GM23338 (cell line): ENCODE results near the gene PAM.

Experiments
- EZH2 ChIP-seq: fragments of 200-600 bp; sonication (generic); IDR thresholded peaks from one replicate; pipeline ENCODE4 v1.8.0; 2017; ENCODE audit warnings: antibody characterized with exemption, mild to moderate bottlenecking, low read depth; ENCODE audit not compliant: unreplicated experiment
- POLR2AphosphoS5 ChIP-seq: IDR thresholded peaks from 2 replicates; pipeline ENCODE4 v1.6.1; 2016; ENCODE audit warnings: antibody characterized with exemption, low read depth
- STAT1 ChIP-seq: IDR thresholded peaks from one replicate; pipeline ENCODE4 v1.6.1; 2016; ENCODE audit warnings: antibody characterized with exemption; ENCODE audit not compliant: unreplicated experiment
- ZNF114 ChIP-seq: fragments of 250-450 bp; sonication (Bioruptor Pico); IDR thresholded peaks from 2 replicates; pipeline ENCODE4 v1.5.0; 2020; ENCODE audit warnings: mild to moderate bottlenecking, moderate library complexity
- TF ChIP-seq, protein P1 (sequence below), 2 experiments: fragments of 200-600 bp in 1 of 2; sonication (generic) in 1 of 2; conservative IDR thresholded peaks; 2 replicates each; pipeline versions ENCODE4 v1.5.1 to v1.6.1; 2016 to 2017; ENCODE audit warnings: antibody characterized with exemption in 2 of 2, low read depth in 2 of 2, mild to moderate bottlenecking in 2 of 2, moderate library complexity in 1 of 2

DNA sequence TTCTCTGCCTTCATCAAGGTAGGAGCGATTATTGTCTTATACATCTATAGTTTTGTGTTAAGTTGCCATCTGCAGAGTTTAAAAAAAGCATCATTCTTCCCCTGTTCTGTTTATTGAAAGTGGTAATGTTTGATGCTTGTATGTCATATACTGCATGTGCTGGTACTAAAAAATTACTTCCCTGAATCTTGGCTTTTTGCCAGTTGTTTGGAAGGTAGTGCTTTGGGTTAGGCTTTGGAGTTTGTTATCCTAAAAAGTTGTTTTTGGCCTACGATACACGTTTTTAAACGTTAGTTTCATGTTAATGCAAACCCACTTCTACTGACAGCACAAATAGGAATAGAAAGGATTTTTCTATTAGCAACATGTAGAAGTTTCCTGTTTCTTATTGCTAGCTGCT lies 206.6 kb downstream of the PAM start:
- TF ChIP-seq, protein P1, sequence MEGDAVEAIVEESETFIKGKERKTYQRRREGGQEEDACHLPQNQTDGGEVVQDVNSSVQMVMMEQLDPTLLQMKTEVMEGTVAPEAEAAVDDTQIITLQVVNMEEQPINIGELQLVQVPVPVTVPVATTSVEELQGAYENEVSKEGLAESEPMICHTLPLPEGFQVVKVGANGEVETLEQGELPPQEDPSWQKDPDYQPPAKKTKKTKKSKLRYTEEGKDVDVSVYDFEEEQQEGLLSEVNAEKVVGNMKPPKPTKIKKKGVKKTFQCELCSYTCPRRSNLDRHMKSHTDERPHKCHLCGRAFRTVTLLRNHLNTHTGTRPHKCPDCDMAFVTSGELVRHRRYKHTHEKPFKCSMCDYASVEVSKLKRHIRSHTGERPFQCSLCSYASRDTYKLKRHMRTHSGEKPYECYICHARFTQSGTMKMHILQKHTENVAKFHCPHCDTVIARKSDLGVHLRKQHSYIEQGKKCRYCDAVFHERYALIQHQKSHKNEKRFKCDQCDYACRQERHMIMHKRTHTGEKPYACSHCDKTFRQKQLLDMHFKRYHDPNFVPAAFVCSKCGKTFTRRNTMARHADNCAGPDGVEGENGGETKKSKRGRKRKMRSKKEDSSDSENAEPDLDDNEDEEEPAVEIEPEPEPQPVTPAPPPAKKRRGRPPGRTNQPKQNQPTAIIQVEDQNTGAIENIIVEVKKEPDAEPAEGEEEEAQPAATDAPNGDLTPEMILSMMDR (conservative IDR thresholded peaks at IDR 0.05; ENCODE audit: low read depth in 2 of 2): no peak
- TF ChIP-seq POLR2AphosphoS5: no peak
- TF ChIP-seq EZH2: no peak
- TF ChIP-seq ZNF114 (CRISPR knock-in tag): no peak
- TF ChIP-seq STAT1: no peak
